Adipocyte (in vitro differentiated cells): ENCODE measurements around the gene MLYCD.

ENCODE experiments used
- DNase-seq: peaks from one replicate; pipeline ENCODE4 v3.0.0-alpha.2; 2015; ENCODE audit warnings: low read depth
- H3K27me3 ChIP-seq: replicated peaks from 2 replicates; pipeline ENCODE4 v1.7.0; 2013; ENCODE audit warnings: mild to moderate bottlenecking, low read length, moderate library complexity; ENCODE audit not compliant: control insufficient read depth, insufficient read depth
- H3K36me3 ChIP-seq: 2 replicates; pipeline ENCODE4 v1.7.0; 2013; ENCODE audit warnings: low read length, mild to moderate bottlenecking, moderate library complexity; ENCODE audit not compliant: control insufficient read depth, insufficient read depth, severe bottlenecking
- H3K4me1 ChIP-seq: 2 replicates; pipeline ENCODE4 v1.7.0; 2013; ENCODE audit warnings: mild to moderate bottlenecking, low read length, moderate library complexity; ENCODE audit not compliant: control insufficient read depth, insufficient read depth
- H3K4me3 ChIP-seq: 2 replicates; pipeline ENCODE4 v1.7.0; 2013; ENCODE audit warnings: mild to moderate bottlenecking, low read length, moderate library complexity
- H3K9ac ChIP-seq: 2 replicates; pipeline ENCODE4 v1.7.0; 2013; ENCODE audit warnings: mild to moderate bottlenecking, low read length, moderate library complexity
- H3K9me3 ChIP-seq: 2 replicates; pipeline ENCODE4 v1.7.0; 2013; ENCODE audit warnings: mild to moderate bottlenecking, low read length, moderate library complexity; ENCODE audit not compliant: control insufficient read depth

MLYCD gene

DNA sequence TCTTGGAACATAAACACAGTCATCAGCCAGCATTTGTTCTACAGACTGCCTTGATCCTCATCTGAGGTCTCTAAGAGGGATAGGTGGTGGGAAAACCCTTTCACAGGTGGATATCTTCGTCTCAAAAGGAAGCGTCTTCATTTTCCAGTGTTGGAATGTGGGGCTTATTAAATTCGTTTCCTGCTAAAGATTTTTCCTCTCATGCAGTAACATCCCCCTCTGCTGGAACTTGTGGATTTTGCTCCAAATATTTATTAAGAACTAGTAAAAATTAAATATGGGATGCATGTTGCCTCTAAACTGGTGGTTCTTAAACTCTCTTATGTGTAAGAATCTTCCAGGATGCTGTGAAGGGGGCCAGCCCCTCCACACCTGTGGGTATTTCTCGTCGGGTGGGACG, 20.1 kb upstream of the MLYCD start:
- peak; percentile 87 for DNase-seq

DNA sequence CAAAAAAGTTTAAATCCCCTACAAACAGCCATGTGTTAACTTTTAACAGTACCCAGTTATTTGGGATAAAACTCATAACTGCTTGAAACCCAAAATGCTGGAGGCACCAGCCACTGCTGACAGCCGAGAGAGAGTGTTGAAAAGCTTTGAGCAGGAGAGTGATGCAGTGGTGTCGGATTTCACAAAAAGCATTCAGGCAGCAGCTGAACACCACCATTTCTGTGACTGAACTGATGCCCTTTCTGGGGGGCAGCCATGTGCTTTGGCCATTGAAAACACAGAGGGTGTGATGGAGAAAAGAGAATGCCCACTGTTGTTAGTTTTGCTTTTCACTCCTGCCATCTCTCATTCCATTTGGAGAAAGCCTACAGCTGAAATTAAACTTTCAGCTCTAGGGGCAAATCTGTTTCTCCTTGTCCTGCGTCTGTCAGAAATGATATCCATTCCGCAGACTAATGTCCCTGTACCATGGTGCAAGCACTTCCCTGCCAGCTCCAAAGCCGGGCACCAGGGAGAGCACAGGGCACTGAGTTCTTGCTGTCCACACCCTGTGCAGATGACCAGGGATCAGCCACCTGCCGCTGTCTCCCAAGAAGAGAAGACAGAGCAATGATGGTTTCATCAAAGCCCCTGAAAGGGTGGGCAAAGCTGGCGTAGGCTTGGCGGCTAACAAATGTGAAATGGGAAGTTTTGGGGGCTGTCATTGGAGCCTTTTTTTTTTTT, 16.6 kb upstream of the MLYCD start:
- H3K4me1 ChIP-seq = no peaks in the 10 kb centered on the region
- H3K9ac ChIP-seq = no peak overlapping the region
- peak; percentile 30 for DNase-seq
- no peaks in the 10 kb centered on the region for H3K9me3 ChIP-seq
- no peaks in the 10 kb centered on the region for H3K36me3 ChIP-seq
- H3K4me3 ChIP-seq = no peak overlapping the region
- H3K27me3 ChIP-seq = peaks cover 42% of the 10 kb centered on the region

More for the DNA sequence above, 20.1 kb upstream of the MLYCD start:
- Histone ChIP-seq H3K4me3 (no peak overlapping the region), H3K4me1 (no peaks in the 10 kb centered on the region), H3K27me3 (peaks cover 44% of the 10 kb centered on the region), H3K9ac (no peak overlapping the region), H3K36me3 (no peaks in the 10 kb centered on the region), H3K9me3 (no peaks in the 10 kb centered on the region)

DNA sequence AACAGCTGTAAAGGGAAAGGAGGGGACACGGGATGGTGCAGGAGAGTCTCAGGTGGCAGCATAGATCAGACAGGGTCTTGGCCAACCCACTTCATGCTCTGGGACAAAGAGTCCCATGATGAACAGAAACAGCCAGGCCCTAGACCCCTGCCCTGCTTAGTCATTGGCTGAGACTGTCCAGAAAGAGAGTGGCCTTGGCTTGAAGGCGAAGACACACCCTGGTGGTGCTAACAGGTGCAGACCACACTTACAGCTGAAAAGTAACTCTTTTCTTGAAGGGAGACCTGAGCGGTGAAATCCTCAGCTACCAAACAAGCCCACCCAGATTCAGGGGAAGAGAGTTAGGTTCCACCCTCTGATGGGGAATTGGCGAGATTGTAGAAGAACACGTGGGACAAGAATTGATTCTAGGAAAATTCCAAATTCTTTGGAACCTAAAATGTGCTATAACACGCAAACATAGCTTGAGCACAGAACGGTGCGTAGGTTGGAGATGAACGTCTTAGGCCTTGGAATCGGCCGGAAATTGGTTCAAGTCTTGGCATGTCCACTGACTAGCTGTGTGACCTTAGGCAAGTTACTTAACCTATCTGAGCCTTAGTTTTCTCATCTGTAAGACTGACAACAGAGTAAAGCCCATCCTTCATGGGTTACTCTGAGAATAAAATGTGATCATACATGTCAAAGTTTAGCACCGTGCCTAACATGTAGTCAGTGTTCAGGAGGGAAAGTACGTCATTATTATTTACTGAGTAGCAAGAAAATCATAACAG, 12.5 kb upstream of the MLYCD start:
- Histone ChIP-seq H3K36me3 (no peaks in the 10 kb centered on the region), H3K9ac (no peak overlapping the region), H3K4me3 (no peak overlapping the region), H3K4me1 (no peaks in the 10 kb centered on the region), H3K27me3 (peaks cover 14% of the 10 kb centered on the region), H3K9me3 (peaks cover 11% of the 10 kb centered on the region)
- no peak for DNase-seq

DNA sequence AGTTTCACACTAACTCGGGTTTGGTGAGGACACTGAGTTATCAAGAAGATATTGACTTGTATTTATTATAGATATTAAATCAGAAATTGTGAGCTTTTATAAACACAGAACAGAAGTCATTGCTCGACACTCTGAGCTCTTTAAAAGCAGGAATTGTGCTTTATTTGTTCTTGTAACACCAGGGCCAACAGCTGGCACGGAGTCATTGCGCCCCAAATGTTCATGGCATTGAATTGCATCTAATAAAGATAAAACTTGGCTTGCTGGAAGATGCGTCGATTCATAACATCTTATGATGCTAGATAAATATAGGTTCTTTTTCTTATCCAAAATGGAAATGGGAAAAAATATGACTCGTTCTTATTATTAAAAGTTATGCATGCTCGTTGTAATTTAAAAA, 11.8 kb upstream of the MLYCD start:
- Histone ChIP-seq H3K9ac (no peak overlapping the region), H3K27me3 (peaks cover 10% of the 10 kb centered on the region), H3K9me3 (peaks cover 17% of the 10 kb centered on the region), H3K4me3 (no peak overlapping the region), H3K36me3 (no peaks in the 10 kb centered on the region), H3K4me1 (no peaks in the 10 kb centered on the region)
- no peak for DNase-seq

DNA sequence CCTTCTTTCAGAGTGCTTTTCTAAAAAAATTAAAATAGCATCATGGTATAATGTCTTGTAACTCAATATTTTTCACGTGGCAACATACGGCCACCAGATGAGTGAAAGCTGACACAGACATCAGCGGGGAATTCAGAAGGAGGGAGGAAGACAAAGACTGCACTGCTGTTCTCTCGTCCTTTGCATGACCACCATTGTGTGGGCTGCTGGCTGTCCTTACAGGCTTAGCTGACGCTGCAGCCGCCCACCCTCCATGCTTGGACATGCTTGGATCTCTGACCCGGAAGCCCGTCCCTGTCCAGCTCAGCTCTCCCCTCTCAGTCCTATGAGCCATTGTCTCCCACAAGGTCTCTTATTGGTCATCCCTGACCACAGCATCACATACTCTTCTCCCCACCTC, 11.4 kb upstream of the MLYCD start:
- Histone ChIP-seq H3K9ac (no peak overlapping the region), H3K9me3 (peaks cover 22% of the 10 kb centered on the region), H3K4me1 (no peaks in the 10 kb centered on the region), H3K27me3 (peaks cover 10% of the 10 kb centered on the region), H3K36me3 (no peaks in the 10 kb centered on the region), H3K4me3 (no peak overlapping the region)
- no peak for DNase-seq

DNA sequence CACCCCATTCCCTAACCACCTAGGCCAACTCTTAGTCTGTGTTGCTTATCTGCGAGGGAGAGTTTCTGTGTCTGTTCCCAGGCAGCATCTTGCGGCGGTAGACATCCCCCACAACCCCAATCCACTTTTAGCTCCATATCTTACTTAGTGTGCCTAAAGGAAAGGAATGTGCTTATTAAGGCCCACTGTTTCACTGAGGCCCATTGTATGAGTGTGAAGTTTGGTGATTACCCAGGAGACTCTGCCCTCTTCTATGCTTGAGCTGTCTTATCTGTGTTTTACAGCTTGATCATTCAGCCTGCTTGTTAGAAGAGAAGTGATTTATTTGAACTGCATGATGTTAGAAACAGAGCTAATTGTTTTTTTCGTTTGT, 10.3 kb upstream of the MLYCD start:
- Histone ChIP-seq H3K9ac (no peak overlapping the region), H3K4me3 (no peak overlapping the region), H3K27me3 (peaks cover 6% of the 10 kb centered on the region), H3K36me3 (no peaks in the 10 kb centered on the region), H3K4me1 (no peaks in the 10 kb centered on the region), H3K9me3 (peaks cover 28% of the 10 kb centered on the region)
- DNase-seq = no peak

DNA sequence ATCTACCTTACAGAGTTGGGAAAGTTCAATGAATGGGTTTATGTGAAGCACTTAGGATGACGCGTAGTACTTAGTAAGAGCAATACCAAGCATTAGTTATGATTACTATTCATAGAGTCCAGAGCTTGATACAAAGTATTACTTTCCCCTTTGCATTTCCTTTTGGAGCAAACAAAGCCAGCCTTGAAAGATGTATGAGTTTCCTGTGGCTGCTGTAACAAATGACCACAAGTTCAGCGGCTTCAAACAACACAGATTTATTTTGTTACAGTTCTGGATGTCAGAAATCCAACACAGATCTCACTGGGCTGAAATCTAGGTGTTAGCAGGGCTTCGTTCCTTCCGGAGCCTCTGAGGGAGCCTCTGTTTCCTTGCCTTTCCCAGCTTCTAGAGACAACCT, 8.6 kb upstream of the MLYCD start:
- no peak overlapping the region for H3K4me3 ChIP-seq
- no peaks in the 10 kb centered on the region for H3K36me3 ChIP-seq
- H3K9ac ChIP-seq = no peak overlapping the region
- no peaks in the 10 kb centered on the region for H3K27me3 ChIP-seq
- no peaks in the 10 kb centered on the region for H3K4me1 ChIP-seq
- no peak for DNase-seq
- H3K9me3 ChIP-seq = peaks cover 28% of the 10 kb centered on the region

DNA sequence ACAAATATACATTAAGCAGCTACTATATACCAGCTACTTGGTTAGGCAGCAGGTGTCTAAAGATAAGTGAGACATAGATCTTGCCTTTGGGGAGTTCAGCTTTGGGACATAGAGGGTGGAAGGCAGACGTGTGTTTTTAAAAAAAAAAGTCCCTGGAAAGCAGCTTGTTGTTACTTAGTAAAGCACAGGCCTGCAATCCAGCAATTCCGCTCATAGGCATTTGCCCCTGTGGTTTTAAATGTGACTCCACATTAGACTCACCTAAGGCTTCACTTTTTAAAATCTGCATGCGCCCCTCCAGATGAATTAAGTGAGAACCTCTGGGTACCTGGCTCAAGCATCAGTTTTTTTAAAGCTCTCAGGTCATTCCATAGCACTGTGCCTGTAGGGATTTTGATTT, 7.2 kb upstream of the MLYCD start:
- no peak overlapping the region for H3K9ac ChIP-seq
- no peaks in the 10 kb centered on the region for H3K36me3 ChIP-seq
- H3K9me3 ChIP-seq = peaks cover 28% of the 10 kb centered on the region
- H3K4me3 ChIP-seq = no peak overlapping the region
- H3K4me1 ChIP-seq = no peaks in the 10 kb centered on the region
- DNase-seq = no peak
- H3K27me3 ChIP-seq = no peaks in the 10 kb centered on the region

DNA sequence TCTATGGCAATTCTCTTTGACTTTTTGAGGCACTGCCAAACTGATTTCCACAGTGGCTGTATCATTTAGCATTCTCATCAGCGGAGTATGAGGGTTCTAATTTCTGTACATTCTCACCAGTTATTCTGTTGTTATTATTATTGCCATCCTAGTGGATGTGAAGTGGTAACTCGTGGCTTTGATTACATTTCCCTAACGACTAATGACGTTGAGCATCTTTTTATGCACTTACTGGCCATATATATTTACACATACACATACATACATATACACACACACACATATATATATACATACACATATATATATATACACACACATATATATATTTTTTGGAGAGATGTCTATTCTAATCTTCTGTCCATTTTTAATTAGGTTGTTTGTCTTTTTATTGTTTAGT, 3.7 kb upstream of the MLYCD start:
- H3K4me1 ChIP-seq = peaks cover 17% of the 10 kb centered on the region
- DNase-seq = no peak
- H3K27me3 ChIP-seq = no peaks in the 10 kb centered on the region
- H3K9ac ChIP-seq = no peak overlapping the region
- no peak overlapping the region for H3K4me3 ChIP-seq
- H3K36me3 ChIP-seq = no peaks in the 10 kb centered on the region
- H3K9me3 ChIP-seq = peaks cover 27% of the 10 kb centered on the region

DNA sequence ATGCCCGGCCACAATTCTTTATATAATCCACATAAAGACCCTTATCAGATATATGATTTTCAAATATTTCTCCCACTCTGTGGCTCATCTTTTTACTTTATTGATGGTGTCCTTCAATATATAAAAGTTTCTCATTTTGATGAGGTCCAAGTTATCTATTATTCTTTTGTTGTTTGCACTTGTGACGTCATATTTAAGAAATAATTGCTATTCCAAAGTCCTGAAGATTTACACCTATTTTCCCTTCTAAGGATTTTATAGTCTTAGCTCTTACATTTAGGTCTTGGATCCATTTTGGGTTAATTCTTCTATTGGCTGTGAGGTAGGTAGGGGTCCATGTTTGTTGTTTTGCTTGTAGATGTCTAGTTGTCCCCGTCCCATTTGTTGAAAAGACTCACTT, 3.0 kb upstream of the MLYCD start:
- H3K36me3 ChIP-seq = no peaks in the 10 kb centered on the region
- H3K9me3 ChIP-seq = peaks cover 20% of the 10 kb centered on the region
- no peak for DNase-seq
- H3K4me3 ChIP-seq = no peak overlapping the region
- H3K4me1 ChIP-seq = peaks cover 24% of the 10 kb centered on the region
- H3K9ac ChIP-seq = no peak overlapping the region
- H3K27me3 ChIP-seq = no peaks in the 10 kb centered on the region

DNA sequence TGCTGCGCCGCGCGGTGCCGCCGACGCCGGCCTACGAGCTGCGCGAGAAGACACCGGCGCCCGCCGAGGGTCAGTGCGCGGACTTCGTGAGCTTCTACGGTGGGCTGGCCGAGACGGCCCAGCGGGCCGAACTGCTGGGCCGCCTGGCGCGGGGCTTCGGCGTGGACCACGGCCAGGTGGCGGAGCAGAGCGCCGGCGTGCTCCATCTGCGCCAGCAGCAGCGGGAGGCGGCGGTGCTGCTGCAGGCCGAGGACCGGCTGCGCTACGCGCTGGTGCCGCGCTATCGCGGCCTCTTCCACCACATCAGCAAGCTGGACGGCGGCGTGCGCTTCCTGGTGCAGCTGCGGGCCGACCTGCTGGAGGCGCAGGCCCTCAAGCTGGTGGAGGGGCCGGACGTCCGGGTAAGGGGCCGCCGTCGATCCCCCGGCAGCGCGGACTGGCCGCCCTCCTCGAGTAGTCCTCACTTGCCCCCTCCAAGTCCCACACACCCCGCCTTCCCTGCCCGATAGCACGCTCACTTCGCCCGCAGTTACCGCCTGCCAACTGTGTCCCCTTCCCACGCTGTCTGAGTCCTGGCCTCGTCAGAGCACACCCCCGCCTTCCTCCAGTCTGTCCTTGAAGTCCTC, 470 bp downstream of the MLYCD start:
- Histone ChIP-seq H3K36me3 (no peaks in the 10 kb centered on the region), H3K4me1 (peaks cover 51% of the 10 kb centered on the region), H3K4me3 (peak overlapping the region; percentile 87), H3K27me3 (no peaks in the 10 kb centered on the region), H3K9ac (peak overlapping the region; percentile 87), H3K9me3 (no peaks in the 10 kb centered on the region)
- DNase-seq = peak; percentile 68
